GM10266 (cell line): ENCODE data around the gene GNE.

ENCODE experiments used
- DNase-seq: peaks from one replicate; pipeline ENCODE4 v3.0.0; 2012; ENCODE audit errors: extremely low spot score
- CTCF ChIP-seq: IDR thresholded peaks from 2 replicates; pipeline ENCODE4 v1.5.1; 2012; ENCODE audit warnings: mild to moderate bottlenecking, low read depth; ENCODE audit not compliant: control insufficient read depth, insufficient read depth; ENCODE audit errors: missing control alignments

The GNE gene

GRCh38 chr9:36208521-36209253, 49.6 kb downstream of the GNE start:
- no peak for DNase-seq
- no peak for TF ChIP-seq CTCF

DNA sequence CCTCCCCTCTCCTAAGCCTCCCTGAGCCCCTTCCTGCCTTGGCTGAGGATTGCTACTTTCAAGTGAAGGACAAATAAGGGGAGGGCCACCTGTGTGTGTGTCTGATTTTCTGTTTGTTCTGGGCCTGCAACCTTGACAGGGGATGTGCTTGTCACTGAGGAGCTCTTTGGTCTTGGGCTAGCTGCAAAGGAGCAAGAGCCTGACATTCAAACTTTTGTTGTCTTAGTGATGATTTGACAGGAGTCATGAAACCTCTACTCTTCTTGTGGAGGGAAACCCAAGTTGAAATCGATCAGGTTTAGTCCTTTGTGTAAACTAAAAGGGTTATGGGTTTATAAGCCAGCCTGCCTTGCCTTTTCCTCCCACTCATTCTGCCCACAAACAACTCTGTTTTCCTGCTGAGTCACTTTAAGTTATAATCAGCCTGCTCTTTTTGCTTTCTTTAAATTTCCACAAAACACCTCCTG, 50.7 kb downstream of the GNE start:
- no peak for TF ChIP-seq CTCF
- DNase-seq = no peak

DNA sequence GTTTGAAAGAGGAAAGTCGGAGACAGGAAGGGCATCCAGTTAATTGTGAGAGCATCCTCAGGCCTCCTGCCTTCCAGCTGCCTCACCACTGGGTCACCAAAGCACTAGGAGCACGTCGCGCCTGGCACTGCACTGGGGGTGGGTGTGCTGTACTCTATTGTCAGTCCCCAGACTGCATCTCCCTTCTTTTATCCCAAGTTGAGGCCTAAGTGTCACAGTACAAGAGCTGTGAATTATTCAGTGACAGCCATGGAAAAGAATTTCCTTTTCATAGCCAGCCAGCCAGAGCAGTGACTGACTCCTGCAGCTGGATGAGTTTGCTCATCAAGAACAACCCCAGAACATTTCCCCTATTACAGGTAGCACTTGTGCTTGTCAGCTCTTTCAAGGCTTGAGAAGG, 51.2 kb downstream of the GNE start:
- no peak for TF ChIP-seq CTCF
- no peak for DNase-seq

- no peak for DNase-seq
- no peak for TF ChIP-seq CTCF
Measured at GRCh38 chr9:36204906-36205547, 53.2 kb downstream of the GNE start.

DNA sequence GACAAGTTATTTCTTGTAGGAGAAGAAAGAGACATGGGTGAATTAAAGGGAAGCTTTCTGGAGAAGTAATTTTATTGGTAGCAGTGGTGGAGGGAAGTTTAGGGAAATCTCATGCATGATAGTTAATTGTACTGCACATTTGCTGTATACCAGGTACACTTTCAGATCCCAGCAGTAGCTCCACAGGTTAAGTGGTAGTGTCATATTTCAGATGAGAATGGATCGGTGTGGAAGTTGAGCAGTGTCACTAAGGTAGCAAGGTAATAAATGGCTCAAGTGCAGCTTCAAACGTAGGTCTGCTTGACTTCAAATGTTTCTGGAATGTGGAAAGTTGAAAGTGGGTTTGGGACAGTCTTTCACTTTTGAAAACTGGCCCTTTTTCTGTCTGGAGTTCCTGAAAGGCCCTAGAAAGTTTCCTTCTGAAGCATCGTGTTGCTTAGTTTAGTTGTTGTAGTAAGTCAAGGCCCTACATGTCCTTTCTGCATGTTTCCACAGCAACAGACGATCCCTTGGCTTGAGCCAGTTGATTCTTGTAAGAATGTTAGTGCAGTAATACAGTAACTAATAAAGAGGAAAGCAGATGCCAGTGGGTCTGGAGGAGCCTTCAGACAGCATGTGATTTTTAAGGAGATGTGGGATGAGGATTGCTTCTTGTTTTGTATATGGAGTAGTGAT, 63.8 kb downstream of the GNE start:
- no peak for DNase-seq
- TF ChIP-seq CTCF = no peak

DNA sequence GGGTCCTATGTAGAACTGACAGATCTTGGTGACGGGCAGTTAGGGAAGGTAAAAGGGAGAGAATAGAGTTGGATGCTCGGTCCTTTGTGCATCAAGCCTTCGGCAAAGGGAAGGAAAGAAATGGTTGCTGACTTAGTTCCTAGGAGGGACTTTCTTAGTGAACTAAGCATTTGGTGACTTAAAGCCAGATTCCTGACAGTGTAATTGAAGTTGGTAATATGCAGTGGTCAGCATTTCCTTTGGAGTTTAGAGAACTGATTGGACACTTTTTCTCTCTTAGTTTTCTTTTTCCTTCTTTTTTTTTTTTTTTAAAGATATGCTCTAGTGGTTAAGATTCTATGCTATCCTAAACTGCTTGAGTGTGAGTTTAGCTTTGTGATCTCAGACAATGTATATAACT, 65.2 kb downstream of the GNE start:
- no peak for DNase-seq
- TF ChIP-seq CTCF = no peak

DNA sequence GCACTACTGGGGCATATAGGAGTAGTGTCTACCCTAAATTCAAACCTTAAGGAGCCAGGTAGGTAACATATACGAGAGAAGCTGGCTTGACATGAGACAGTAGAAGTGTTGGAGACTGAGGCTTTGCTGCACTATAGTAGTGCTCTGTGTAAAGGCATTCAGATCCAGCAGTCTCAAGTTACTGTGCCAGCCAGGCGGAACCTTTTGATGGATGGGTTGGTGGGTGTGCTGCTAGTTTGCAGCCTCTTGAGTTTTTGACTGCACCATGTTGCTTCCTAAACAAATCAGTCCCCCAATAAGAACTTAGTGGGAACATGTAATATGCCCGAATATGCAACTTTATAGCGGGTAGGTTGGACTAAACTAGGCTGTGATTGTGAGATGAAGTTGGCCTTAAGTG, 66.1 kb downstream of the GNE start:
- TF ChIP-seq CTCF = no peak
- DNase-seq = no peak
